ENCODE measurements around the gene MRPL27.
A peak's percentile ranks its signal among the peaks of the same experiment; 100 is the strongest.

The MRPL27 gene

GRCh38 chr17:50347117-50347893 is 25.7 kb downstream of the MRPL27 start:
- H3K4me3 ChIP-seq (ENCODE audit: low read depth, low read length), result peak overlapping the region; percentile 77
- no peak for TF ChIP-seq CTCF (IDR thresholded peaks at IDR 0.05; ENCODE audit: low read depth, low read length)
- no peak for DNase-seq
- no peaks in the 10 kb centered on the region for H3K9me3 ChIP-seq
- peaks cover 3% of the 10 kb centered on the region; the same call in 1 of the 2 replicates for H3K27me3 ChIP-seq
- H3K4me1 ChIP-seq, result peaks cover 3% of the 10 kb centered on the region; the same call in 1 of the 2 replicates
- H3K36me3 ChIP-seq, result no peaks in the 10 kb centered on the region

GRCh38 chr17:50346313-50347116 is 26.5 kb downstream of the MRPL27 start:
- no peak for DNase-seq
- H3K27me3 ChIP-seq, result peaks cover 3% of the 10 kb centered on the region; the same call in 1 of the 2 replicates
- H3K36me3 ChIP-seq, result no peaks in the 10 kb centered on the region
- peaks cover 3% of the 10 kb centered on the region; the same call in 1 of the 2 replicates for H3K4me1 ChIP-seq
- H3K9me3 ChIP-seq, result no peaks in the 10 kb centered on the region
- TF ChIP-seq CTCF (IDR thresholded peaks at IDR 0.05; ENCODE audit: low read depth, low read length), result no peak
- peak overlapping the region; percentile 77 for H3K4me3 ChIP-seq (ENCODE audit: low read depth, low read length)

GRCh38 chr17:50345432-50346312 is 27.3 kb downstream of the MRPL27 start, which contains the start of gene XYLT2:
Gene XYLT2, plus strand, starts transcription at chr17:50346126. Its CDS starts 15 bp downstream, at chr17:50346141.
- H3K36me3 ChIP-seq, result no peaks in the 10 kb centered on the region
- peak; percentile 94 for DNase-seq
- no peaks in the 10 kb centered on the region for H3K9me3 ChIP-seq
- H3K27me3 ChIP-seq, result peaks cover 3% of the 10 kb centered on the region; the same call in 1 of the 2 replicates
- peaks cover 3% of the 10 kb centered on the region; the same call in 1 of the 2 replicates for H3K4me1 ChIP-seq
- peak within 1 kb of the TSS; percentile 77 for H3K4me3 ChIP-seq (ENCODE audit: low read depth, low read length)
- TF ChIP-seq CTCF (IDR thresholded peaks at IDR 0.05; ENCODE audit: low read depth, low read length), result no peak

- no peak for TF ChIP-seq CTCF (IDR thresholded peaks at IDR 0.05; ENCODE audit: low read depth, low read length)
- DNase-seq, result no peak
- peaks cover 3% of the 10 kb centered on the region; the same call in 1 of the 2 replicates for H3K4me1 ChIP-seq
- no peak overlapping the region for H3K4me3 ChIP-seq (ENCODE audit: low read depth, low read length)
- peaks cover 3% of the 10 kb centered on the region; the same call in 1 of the 2 replicates for H3K27me3 ChIP-seq
- no peaks in the 10 kb centered on the region for H3K36me3 ChIP-seq
- no peaks in the 10 kb centered on the region for H3K9me3 ChIP-seq
Observed at GRCh38 chr17:50344731-50345365, 28.1 kb downstream of the MRPL27 start.

- H3K4me3 ChIP-seq (ENCODE audit: low read depth, low read length), result no peak overlapping the region
- no peak for TF ChIP-seq CTCF (IDR thresholded peaks at IDR 0.05; ENCODE audit: low read depth, low read length)
- H3K27me3 ChIP-seq, result 0 out of 2 replicates have a peak, but pooled peaks cover 5% of the 10 kb centered on the region
- H3K36me3 ChIP-seq, result no peaks in the 10 kb centered on the region
- H3K9me3 ChIP-seq, result no peaks in the 10 kb centered on the region
- no peak for DNase-seq
- no peaks in the 10 kb centered on the region for H3K4me1 ChIP-seq
Observed at GRCh38 chr17:50339381-50339780, 33.6 kb downstream of the MRPL27 start.

Data from BE2C (cell line).